Measurements from ENCODE around the gene FBLN1. TPM values are rescaled to one million over a fixed set of nuclear protein-coding genes. Genes with fewer than 3 reads are reported as not detected.
"Not testable (repeated sequence)": the region's sequence is repeated elsewhere in the genome, so short reads cannot be mapped to it uniquely, and the experiment has no call there.

FBLN1 gene
- total and polyA plus RNA-seq, 4 experiments from 2014 or later, result not detected

GRCh38 chr22:45554861-45555260 is 52.2 kb downstream of the FBLN1 start:
- Mint-ChIP-seq H3K36me3 (peaks cover 0 to 2% of the 10 kb centered on the region in 2 donors), H3K27ac (no peak overlapping the region), H3K27me3 (peaks cover 3 to 5% of the 10 kb centered on the region in 2 donors), H3K9me3 (peaks cover 0 to 12% (median 5%) of the 10 kb centered on the region in 8 donors), H3K4me1 (no peaks in the 10 kb centered on the region), H3K4me3 (no peak overlapping the region)
- POLR2A ChIA-PET (ENCODE audit: partially characterized antibody), result no interaction called here
- intact Hi-C loops (cut with micrococcal nuclease), result no loop called here
- H3K36me3 ChIP-seq (ENCODE audit: insufficient read depth, low read length), result no peaks in the 10 kb centered on the region
- CTCF ChIA-PET (ENCODE audit: partially characterized antibody), result no interaction called here
- H3K27me3 ChIP-seq (ENCODE audit: insufficient read depth, low read length), result no peaks in the 10 kb centered on the region
- no peak overlapping the region for H3K4me3 ChIP-seq (ENCODE audit: low read length in 2 of 2)
- H3K4me1 ChIP-seq (ENCODE audit: insufficient read depth, low read length), result no peaks in the 10 kb centered on the region
- H3K27ac ChIP-seq (ENCODE audit: low read depth, low read length), result no peak overlapping the region
- H3K9me3 ChIP-seq (ENCODE audit: control insufficient read depth in 1 of 2, low read length in 2 of 2), result no peaks in the 10 kb centered on the region
- no peak for DNase-seq

- H3K27ac ChIP-seq (ENCODE audit: low read depth, low read length); POLR2A ChIA-PET (ENCODE audit: partially characterized antibody); H3K4me3 Mint-ChIP-seq; H3K27ac Mint-ChIP-seq; H3K4me1 ChIP-seq (ENCODE audit: insufficient read depth, low read length); DNase-seq; CTCF ChIA-PET (ENCODE audit: partially characterized antibody); H3K27me3 ChIP-seq (ENCODE audit: insufficient read depth, low read length); H3K4me3 ChIP-seq (ENCODE audit: low read length in 2 of 2); H3K36me3 ChIP-seq (ENCODE audit: insufficient read depth, low read length); H3K9me3 ChIP-seq (ENCODE audit: control insufficient read depth in 1 of 2, low read length in 2 of 2); H3K4me1 Mint-ChIP-seq; intact Hi-C loops (cut with micrococcal nuclease); H3K36me3 Mint-ChIP-seq; H3K27me3 Mint-ChIP-seq: not testable (repeated sequence)
- H3K9me3 Mint-ChIP-seq, result peaks cover 3 to 29% (median 15%) of the 10 kb centered on the region in 8 donors
These were observed 55.2 kb downstream of the FBLN1 start for GRCh38 chr22:45557926-45558325.

DNA sequence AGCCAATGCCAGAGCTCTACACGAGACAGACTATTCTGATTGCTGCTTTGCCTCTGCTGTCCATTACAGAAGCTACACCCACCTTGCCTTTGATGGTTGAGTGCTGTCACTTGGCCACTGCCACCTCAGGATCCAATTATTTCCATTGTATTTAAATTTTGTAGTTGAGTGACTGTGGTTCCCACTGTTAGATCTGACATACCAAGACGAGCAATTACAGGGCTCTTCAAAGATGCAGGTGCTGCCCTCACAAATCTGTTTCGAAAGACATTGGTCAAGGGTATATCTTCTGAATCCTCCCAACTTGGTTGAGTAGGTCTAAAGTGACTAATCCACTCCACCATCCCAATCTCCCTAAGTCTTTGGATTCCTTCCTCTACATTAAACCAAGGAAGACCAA is 57.4 kb downstream of the FBLN1 start:
- H3K4me3 Mint-ChIP-seq, H3K4me1 Mint-ChIP-seq: not testable (repeated sequence)

GRCh38 chr22:45560761-45561160 is 58.1 kb downstream of the FBLN1 start:
- H3K27me3 Mint-ChIP-seq, result peaks cover 10 to 14% of the 10 kb centered on the region in 2 donors
- H3K4me3 ChIP-seq (ENCODE audit: low read length in 2 of 2); H3K4me1 ChIP-seq (ENCODE audit: insufficient read depth, low read length); H3K27ac ChIP-seq (ENCODE audit: low read depth, low read length); H3K36me3 ChIP-seq (ENCODE audit: insufficient read depth, low read length); POLR2A ChIA-PET (ENCODE audit: partially characterized antibody); H3K27ac Mint-ChIP-seq; H3K27me3 ChIP-seq (ENCODE audit: insufficient read depth, low read length); CTCF ChIA-PET (ENCODE audit: partially characterized antibody); intact Hi-C loops (cut with micrococcal nuclease); H3K4me1 Mint-ChIP-seq; H3K36me3 Mint-ChIP-seq; H3K9me3 ChIP-seq (ENCODE audit: control insufficient read depth in 1 of 2, low read length in 2 of 2); H3K4me3 Mint-ChIP-seq; DNase-seq: not testable (repeated sequence)
- peaks cover 3 to 29% (median 15%) of the 10 kb centered on the region in 8 donors for H3K9me3 Mint-ChIP-seq

More for the DNA sequence above, 57.4 kb downstream of the FBLN1 start:
- peaks cover 3 to 29% (median 15%) of the 10 kb centered on the region in 8 donors for H3K9me3 Mint-ChIP-seq
- H3K4me1 ChIP-seq (ENCODE audit: insufficient read depth, low read length); H3K27ac ChIP-seq (ENCODE audit: low read depth, low read length); DNase-seq; H3K27me3 ChIP-seq (ENCODE audit: insufficient read depth, low read length); intact Hi-C loops (cut with micrococcal nuclease); H3K36me3 Mint-ChIP-seq; H3K36me3 ChIP-seq (ENCODE audit: insufficient read depth, low read length); H3K4me3 ChIP-seq (ENCODE audit: low read length in 2 of 2); H3K9me3 ChIP-seq (ENCODE audit: control insufficient read depth in 1 of 2, low read length in 2 of 2); H3K27ac Mint-ChIP-seq; POLR2A ChIA-PET (ENCODE audit: partially characterized antibody); CTCF ChIA-PET (ENCODE audit: partially characterized antibody): not testable (repeated sequence)
- H3K27me3 Mint-ChIP-seq, result peaks cover 5 to 14% of the 10 kb centered on the region in 2 donors

DNA sequence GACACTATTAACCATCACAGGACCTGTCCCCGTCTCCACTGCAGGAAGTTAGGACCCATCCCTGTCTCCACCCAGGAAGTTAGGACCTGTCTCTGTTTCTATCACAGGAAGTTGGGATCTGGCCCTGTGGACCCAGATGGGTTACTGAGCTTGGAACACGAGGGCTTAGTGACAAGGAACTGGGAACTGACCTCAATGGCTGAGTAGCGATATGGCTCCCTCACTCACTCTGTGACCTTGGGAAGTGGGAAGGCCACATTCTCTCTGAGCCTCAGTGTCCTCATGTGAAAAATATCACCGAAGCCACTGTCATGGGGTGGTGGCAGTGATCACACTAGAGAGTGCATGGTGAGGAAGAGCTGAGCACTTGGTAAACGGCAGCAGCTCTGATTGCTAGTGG is 59.4 kb downstream of the FBLN1 start:
- no peak overlapping the region for H3K27ac Mint-ChIP-seq
- H3K36me3 Mint-ChIP-seq, result peaks cover 2 to 7% of the 10 kb centered on the region in 2 donors
- ChIA-PET POLR2A (ENCODE audit: partially characterized antibody) (no interaction called here), CTCF (ENCODE audit: partially characterized antibody) (no interaction called here)
- H3K36me3 ChIP-seq (ENCODE audit: insufficient read depth, low read length), result no peaks in the 10 kb centered on the region
- no peaks in the 10 kb centered on the region for H3K27me3 ChIP-seq (ENCODE audit: insufficient read depth, low read length)
- no peak overlapping the region for H3K4me3 Mint-ChIP-seq
- intact Hi-C loops (cut with micrococcal nuclease), result no loop called here
- peaks cover 0 to 5% of the 10 kb centered on the region in 2 donors for H3K9me3 ChIP-seq (ENCODE audit: control insufficient read depth in 1 of 2, low read length in 2 of 2)
- DNase-seq, result no peak
- peaks cover 15 to 18% of the 10 kb centered on the region in 2 donors for H3K27me3 Mint-ChIP-seq
- no peaks in the 10 kb centered on the region for H3K4me1 ChIP-seq (ENCODE audit: insufficient read depth, low read length)
- peaks cover 3 to 29% (median 15%) of the 10 kb centered on the region in 8 donors for H3K9me3 Mint-ChIP-seq
- H3K27ac ChIP-seq (ENCODE audit: low read depth, low read length), result no peak overlapping the region
- H3K4me3 ChIP-seq (ENCODE audit: low read length in 2 of 2), result no peak overlapping the region
- no peaks in the 10 kb centered on the region for H3K4me1 Mint-ChIP-seq

GRCh38 chr22:45562537-45563361 is 60.1 kb downstream of the FBLN1 start:
- no peaks in the 10 kb centered on the region for H3K27me3 ChIP-seq (ENCODE audit: insufficient read depth, low read length)
- Mint-ChIP-seq H3K27ac (no peak overlapping the region), H3K4me1 (no peaks in the 10 kb centered on the region), H3K27me3 (peaks cover 15% of the 10 kb centered on the region in 2 donors), H3K9me3 (peaks cover 3 to 33% (median 17%) of the 10 kb centered on the region in 8 donors), H3K36me3 (peaks cover 2 to 7% of the 10 kb centered on the region in 2 donors), H3K4me3 (no peak overlapping the region)
- ChIA-PET POLR2A (ENCODE audit: partially characterized antibody) (no interaction called here), CTCF (ENCODE audit: partially characterized antibody) (no interaction called here)
- intact Hi-C loops (cut with micrococcal nuclease), result no loop called here
- H3K9me3 ChIP-seq (ENCODE audit: control insufficient read depth in 1 of 2, low read length in 2 of 2), result peaks cover 0 to 5% of the 10 kb centered on the region in 2 donors
- no peaks in the 10 kb centered on the region for H3K4me1 ChIP-seq (ENCODE audit: insufficient read depth, low read length)
- no peak for DNase-seq
- H3K36me3 ChIP-seq (ENCODE audit: insufficient read depth, low read length), result no peaks in the 10 kb centered on the region
- H3K27ac ChIP-seq (ENCODE audit: low read depth, low read length), result no peak overlapping the region
- H3K4me3 ChIP-seq (ENCODE audit: low read length in 2 of 2), result no peak overlapping the region

DNA sequence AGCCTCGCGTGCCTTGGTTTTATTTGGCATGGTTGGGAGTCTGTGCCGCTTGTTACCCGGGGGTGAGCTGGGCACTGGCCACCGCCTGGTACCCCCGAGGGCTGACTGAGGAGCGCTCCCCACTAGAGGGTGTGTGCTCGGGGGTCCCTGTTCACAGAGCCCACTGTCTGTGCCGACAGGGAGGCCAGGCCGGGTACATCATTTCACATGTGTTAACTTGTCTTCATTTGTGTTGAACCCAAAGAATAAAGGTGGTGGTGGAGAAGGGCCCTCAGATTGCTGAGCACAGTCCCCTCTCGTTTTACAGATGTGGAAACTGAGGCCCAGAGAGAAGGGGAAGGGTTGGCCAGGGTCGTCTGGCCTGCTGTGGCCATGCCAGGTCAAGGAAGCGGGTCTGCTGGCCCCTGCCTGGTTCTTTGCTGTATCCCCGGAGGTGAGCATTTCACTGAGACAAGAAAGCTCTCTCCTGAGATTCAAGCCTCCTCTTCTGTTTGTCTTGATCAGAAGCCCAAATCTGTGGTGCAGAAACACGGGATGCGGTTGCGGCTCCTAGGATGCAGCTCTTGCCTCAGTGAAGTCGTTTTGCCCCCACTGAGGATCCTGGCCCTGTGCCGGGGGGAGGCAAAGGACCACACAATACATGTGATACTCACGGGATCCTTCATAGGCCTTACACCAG is 60.8 kb downstream of the FBLN1 start:
- peaks cover 0 to 5% of the 10 kb centered on the region in 2 donors for H3K9me3 ChIP-seq (ENCODE audit: control insufficient read depth in 1 of 2, low read length in 2 of 2)
- H3K4me1 ChIP-seq (ENCODE audit: insufficient read depth, low read length), result no peaks in the 10 kb centered on the region
- peaks cover 2 to 7% of the 10 kb centered on the region in 2 donors for H3K36me3 Mint-ChIP-seq
- H3K4me3 ChIP-seq (ENCODE audit: low read length in 2 of 2), result no peak overlapping the region
- H3K4me1 Mint-ChIP-seq, result no peaks in the 10 kb centered on the region
- no peaks in the 10 kb centered on the region for H3K36me3 ChIP-seq (ENCODE audit: insufficient read depth, low read length)
- DNase-seq, result no peak
- no peak overlapping the region for H3K27ac Mint-ChIP-seq
- CTCF ChIA-PET (ENCODE audit: partially characterized antibody), result no interaction called here
- H3K27ac ChIP-seq (ENCODE audit: low read depth, low read length), result no peak overlapping the region
- H3K4me3 Mint-ChIP-seq, result no peak overlapping the region
- POLR2A ChIA-PET (ENCODE audit: partially characterized antibody), result no interaction called here
- intact Hi-C loops (cut with micrococcal nuclease), result no loop called here
- H3K27me3 ChIP-seq (ENCODE audit: insufficient read depth, low read length), result no peaks in the 10 kb centered on the region
- peaks cover 17 to 18% of the 10 kb centered on the region in 2 donors for H3K27me3 Mint-ChIP-seq
- peaks cover 3 to 33% (median 17%) of the 10 kb centered on the region in 8 donors for H3K9me3 Mint-ChIP-seq

Data from CD4-positive, alpha-beta memory T cell (primary cell).